ENCODE measurements around the gene CEP89.
"Not testable (repeated sequence)": the region's sequence is repeated elsewhere in the genome, so short reads cannot be mapped to it uniquely, and the experiment has no call there.

Gene CEP89

DNA sequence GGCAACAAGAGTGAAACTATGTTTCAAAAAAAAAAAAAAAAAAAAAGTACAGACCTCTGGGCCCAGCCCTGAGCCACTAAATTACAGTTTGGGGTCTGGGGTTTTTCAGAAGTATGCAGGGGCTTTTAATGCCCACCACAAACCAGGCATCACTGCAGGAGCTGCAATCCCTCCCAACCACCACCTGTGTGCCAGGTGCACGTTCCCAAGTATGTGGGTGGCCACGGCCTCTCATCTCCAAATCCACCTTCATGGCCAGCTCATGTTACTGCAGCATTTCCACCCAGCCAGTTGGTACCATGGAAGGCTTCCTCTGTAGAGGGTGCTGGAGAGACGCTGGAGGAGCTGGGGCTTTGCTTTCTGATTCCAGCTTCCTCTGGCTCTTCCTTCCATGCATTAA lies 26.5 kb downstream of the CEP89 start:
- DNase-seq, result no peak

GRCh38 chr19:32941273-32941672 lies 30.5 kb downstream of the CEP89 start:
- DNase-seq, result not testable (repeated sequence)

DNA sequence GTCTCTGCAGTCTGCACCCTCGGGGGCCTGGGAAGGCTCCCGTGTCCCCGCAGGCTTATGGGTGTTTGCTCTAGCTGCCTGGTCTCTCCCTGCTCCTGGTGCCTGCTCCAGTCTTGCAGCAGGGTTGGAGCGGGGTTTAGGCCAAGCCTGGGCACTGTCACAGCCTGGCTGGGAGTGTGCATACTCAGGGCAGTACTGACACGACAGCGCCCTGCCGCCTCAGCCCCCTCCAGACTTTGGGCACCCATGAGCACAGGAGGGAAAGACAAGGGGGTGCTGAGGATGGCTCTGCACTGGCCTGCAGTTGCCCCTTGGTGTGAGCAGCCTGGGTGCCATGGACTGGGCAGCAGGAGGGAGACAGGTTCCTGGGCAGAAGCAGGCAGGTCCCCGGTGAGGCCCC lies 35.7 kb downstream of the CEP89 start:
- no peak for DNase-seq

DNA sequence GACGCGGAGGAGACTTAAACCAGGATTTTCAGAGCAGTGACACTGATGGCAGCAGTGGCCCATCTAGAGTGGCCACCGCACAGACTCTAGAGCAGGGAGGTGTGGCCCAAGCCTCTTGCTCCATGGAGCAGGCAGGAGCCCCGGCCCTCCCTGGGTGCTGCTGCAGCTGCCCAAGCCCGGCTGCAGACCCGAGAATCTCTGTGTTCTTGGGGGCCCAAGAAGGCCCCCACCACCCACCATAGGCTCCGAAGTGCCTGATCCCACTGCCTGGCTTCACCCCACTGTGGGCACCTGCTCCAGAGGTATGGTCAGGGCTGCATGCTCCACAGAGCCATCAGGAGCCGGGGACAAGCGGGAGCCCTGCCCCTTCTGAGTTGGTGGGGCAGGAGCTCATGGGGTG lies 36.1 kb downstream of the CEP89 start:
- DNase-seq, result no peak

DNA sequence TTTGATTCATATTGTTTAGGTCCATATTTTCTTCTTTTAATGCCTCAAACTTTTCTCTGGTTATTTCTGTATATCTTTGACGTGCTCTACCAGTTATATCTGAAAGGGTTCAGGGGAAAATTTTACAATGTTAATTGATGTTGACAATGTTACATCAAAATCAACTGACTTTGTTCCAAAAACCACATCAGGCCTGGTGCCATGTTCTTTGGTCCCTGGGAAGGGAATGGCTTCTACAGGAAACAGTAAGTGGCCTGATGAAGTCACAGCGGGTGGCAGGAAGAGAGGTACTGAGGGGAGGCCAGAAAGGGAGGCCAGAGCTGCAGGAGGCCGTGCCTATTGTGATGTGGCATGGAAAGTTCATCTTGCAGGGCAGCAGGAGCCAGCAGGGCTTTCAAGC lies 38.2 kb downstream of the CEP89 start:
- no peak for DNase-seq

DNA sequence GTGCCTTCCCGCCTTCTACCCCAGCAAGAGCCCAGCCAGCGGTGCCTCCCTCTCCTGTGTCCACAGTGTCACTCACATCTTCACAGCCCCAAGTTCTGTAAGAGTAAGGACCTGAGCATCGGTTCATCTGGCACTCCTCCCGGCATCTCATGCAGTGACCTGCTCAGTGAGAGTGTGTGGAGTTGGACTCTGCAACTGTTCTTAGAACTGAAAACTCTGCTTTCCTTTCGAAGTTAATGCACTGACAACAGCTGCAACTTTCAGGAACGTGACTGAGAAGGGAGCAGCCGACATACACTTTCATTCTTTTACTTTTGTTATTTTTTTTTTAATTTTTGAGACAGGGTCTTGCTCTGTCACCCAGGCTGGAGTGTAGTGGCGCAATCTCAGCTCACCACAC lies 41.2 kb downstream of the CEP89 start:
- no peak for DNase-seq

- no peak for DNase-seq
Observed at GRCh38 chr19:32928806-32929205, 43.0 kb downstream of the CEP89 start.

DNA sequence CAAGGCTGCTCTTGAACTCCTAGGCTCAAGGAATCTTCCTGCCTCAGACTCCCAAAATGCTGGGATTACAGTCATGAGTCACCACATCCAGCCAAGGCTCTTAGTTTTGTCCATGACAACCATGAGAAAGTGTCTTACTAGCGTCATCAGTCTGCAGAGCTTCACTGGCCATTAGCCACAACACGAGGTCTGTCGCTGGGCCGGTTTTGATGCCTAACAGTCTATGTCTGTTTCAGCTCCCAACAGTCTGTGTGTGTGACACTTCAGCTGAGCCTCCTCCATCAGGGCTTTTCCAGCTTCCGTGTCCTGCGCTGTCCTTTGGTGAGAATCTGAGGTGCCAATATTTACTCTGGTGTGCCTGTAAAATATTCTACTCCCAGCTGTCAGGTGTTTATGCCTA lies 47.6 kb downstream of the CEP89 start:
- no peak for DNase-seq

- peak; percentile 34 for DNase-seq
Observed at GRCh38 chr19:32921624-32922023, 50.1 kb downstream of the CEP89 start.

DNA sequence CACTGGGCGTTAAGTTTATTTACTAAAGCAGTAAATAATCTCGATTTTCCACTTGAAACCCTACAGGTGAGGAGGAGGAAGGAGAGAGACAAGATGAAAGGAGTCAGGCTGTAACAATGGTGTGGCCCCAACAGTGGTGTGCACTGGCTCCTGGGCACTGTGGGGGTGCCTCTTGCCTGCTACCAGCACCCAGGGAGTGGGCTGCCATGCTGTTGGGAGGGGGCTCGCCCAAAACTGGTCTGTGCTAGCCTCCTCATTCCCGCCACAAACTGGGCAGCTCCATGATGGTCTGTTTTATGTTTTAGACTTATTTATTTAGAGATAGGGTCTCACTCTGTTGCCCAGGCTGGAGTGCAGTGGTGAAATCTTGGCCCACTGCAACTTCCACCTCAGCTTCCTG lies 52.4 kb downstream of the CEP89 start:
- no peak for DNase-seq

DNA sequence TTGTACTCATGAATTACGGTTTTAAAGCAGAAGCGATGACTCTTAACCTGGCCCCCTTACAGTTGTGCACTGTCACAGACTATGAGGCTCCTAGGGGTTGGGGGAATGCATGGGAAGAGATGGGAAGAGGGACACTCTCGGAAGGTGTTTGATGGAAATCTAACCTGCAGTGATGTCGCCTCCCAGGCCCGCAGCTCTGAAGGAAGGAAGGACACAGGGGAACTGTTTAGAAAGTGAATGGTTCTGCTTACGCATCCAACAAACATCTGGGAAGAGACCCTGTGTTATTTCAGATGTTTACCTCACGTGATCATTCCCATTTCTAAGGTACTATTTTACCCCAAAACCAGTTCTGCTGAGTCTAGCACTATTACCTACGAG lies 54.2 kb downstream of the CEP89 start:
- DNase-seq, result no peak

DNA sequence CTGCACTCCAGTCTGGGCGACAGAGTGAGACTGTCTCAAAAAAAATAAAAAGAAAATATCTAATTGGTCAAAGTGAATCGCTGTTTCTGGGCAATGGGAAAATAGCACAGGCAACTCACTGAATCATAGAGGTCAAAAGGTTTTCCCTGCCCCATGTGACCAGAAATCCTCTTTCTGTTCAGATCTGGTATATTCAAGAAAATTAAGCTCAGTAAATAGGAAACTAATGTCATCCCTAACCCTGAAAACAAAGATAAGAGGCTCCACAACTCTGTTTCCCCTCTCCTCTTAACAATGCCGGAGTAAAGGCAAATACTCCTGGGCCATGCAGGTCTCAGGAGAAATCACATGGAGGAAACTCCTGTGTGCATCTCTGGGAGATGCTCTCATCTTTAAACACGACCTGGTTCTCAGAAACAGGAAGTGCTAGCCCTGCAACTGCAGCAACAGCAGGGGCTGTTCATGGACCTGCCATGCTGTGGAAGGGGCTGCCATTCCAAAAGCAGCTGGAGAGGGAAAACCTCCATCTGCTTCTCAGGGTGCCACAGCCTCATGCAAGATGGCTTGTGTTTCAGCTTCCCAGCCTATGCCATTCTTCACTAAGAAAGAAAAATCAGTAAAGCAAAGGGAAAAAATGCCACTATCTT lies 54.7 kb downstream of the CEP89 start:
- no peak for DNase-seq

GRCh38 chr19:32914879-32915660 lies 56.7 kb downstream of the CEP89 start:
- no peak for DNase-seq

GRCh38 chr19:32911467-32911866 lies 60.3 kb downstream of the CEP89 start:
- DNase-seq, result no peak

GRCh38 chr19:32910874-32911273 lies 60.9 kb downstream of the CEP89 start:
- DNase-seq, result no peak

- DNase-seq, result no peak
Observed at GRCh38 chr19:32910094-32910493, 61.7 kb downstream of the CEP89 start.

- DNase-seq, result no peak
Observed at GRCh38 chr19:32909257-32909656, 62.5 kb downstream of the CEP89 start.

GRCh38 chr19:32908641-32909190 lies 63.0 kb downstream of the CEP89 start:
- DNase-seq, result no peak

DNA sequence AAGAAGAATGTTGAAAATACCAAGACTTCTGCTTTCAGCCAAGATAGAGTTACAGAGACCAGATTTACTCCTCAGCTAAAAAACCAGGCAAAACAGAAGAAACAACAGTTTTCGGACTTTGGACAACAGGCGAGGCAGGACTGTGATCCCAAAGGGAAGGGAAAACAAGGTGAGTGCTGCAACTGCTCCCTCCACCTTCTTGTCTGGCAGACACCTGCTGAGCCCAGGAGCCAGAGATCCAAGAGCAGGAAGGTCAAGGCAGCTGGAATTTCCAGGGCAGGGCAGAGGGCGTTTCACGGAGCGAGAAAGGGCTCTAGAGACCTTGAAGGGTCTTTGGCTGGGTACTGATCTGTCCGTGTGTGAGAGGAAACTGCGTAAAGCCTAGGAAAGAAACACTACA lies 69.3 kb downstream of the CEP89 start:
- no peak for DNase-seq

DNA sequence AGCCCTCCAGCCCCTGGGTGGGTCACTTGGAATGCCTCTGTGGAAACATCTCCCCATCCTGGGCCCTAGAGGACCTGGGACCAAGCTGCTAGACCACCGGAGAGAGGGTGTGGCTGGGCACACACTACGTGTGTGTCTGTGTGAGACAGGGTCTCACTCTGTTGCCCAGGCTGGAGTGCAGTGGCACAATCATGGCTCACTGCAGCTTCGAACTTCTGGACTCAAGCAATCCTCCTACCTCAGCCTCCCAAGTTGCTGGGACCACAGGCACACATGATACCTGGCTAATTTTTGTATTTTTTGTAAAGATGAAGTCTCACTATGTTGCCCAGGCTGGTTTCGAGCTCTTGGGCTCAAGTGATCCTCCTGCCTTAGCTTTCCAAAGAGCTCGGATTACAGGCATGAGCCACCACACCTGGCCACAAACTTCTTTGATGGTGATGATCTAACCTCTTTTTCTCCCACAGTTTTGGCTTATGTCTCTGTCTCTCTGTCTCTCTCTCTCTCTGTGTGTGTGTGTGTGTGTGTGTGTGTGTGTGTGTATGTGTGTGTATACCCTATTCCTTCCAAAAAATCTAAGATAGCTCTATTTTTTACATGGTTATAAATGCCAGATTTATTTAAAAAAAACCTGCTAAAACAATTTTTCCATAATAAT lies 70.1 kb downstream of the CEP89 start:
- no peak for DNase-seq

GRCh38 chr19:32896516-32897214 lies 75.1 kb downstream of the CEP89 start:
- DNase-seq, result no peak

GRCh38 chr19:32895384-32895783 lies 76.4 kb downstream of the CEP89 start:
- no peak for DNase-seq

- no peak for DNase-seq
Observed at GRCh38 chr19:32891609-32892008, 80.1 kb downstream of the CEP89 start.
